ENCODE results near the gene GPR137. TPM values are rescaled to one million over a fixed set of nuclear protein-coding genes. Genes with fewer than 3 reads are reported as not detected.
A peak's percentile ranks its signal among the peaks of the same experiment; 100 is the strongest.

Gene GPR137
- total and polyA plus RNA-seq, 7 donors: 12.2 to 35.0 (median 17.4) TPM

- TF ChIP-seq POLR2A (IDR thresholded peaks at IDR 0.05): peak; percentile 87 to 94
- no peak for TF ChIP-seq EP300 (IDR thresholded peaks at IDR 0.05)
- TF ChIP-seq POLR2AphosphoS5 (IDR thresholded peaks at IDR 0.05): peak; percentile 93 to 97 (median 96)
- peak in 1 of 4 experiments; percentile 11 for TF ChIP-seq CTCF (IDR thresholded peaks at IDR 0.05)
These were observed 32.5 kb downstream of the GPR137 start, which contains the start of gene PRDX5 for GRCh38 chr11:64317961-64318765. Gene PRDX5 (plus strand): TSS chr11:64318121. CDS start chr11:64318216, 95 bp downstream.

GRCh38 chr11:64318766-64319761 lies 33.4 kb downstream of the GPR137 start:
- Histone ChIP-seq H3K27ac (peak overlapping the region; percentile 98 to 99 (median 98)), H3K4me3 (peak overlapping the region; percentile 83 to 98 (median 86)), H3K4me1 (peaks cover 0 to 24% (median 22%) of the 10 kb centered on the region in 4 donors), H3K36me3 (peaks cover 10 to 46% (median 17%) of the 10 kb centered on the region in 4 donors), H3K9me3 (no peaks in the 10 kb centered on the region), H3K27me3 (no peaks in the 10 kb centered on the region)
- intact Hi-C loops (cut with DNase I): loop anchor here (1.0 to 2.0 kb wide), 2 partner anchors 24 to 36 kb away; no protein-coding TSS in a partner anchor
- TF ChIP-seq CTCF (IDR thresholded peaks at IDR 0.05) (no peak), POLR2AphosphoS5 (IDR thresholded peaks at IDR 0.05) (no peak), POLR2A (IDR thresholded peaks at IDR 0.05) (no peak), EP300 (IDR thresholded peaks at IDR 0.05) (no peak)
- 6 to 22% methylated on average over 19 of the region's 19 CpGs for WGBS, 2 donors
- peak; percentile 74 for DNase-seq

More at GRCh38 chr11:64317961-64318765, 32.5 kb downstream of the GPR137 start, which contains the start of gene PRDX5:
- peak within 1 kb of the TSS; percentile 83 to 98 (median 86) for H3K4me3 ChIP-seq
- peaks cover 10 to 49% (median 17%) of the 10 kb centered on the region in 4 donors for H3K36me3 ChIP-seq
- no peaks in the 10 kb centered on the region for H3K9me3 ChIP-seq
- no peaks in the 10 kb centered on the region for H3K27me3 ChIP-seq
- intact Hi-C loops (cut with DNase I): loop anchor here (1.0 to 2.0 kb wide), 2 partner anchors 25 to 37 kb away; no protein-coding TSS in a partner anchor
- WGBS, 2 donors: 1% methylated on average over 61 of the region's 61 CpGs
- peak; percentile 99 for DNase-seq
- peaks cover 0 to 24% (median 22%) of the 10 kb centered on the region in 4 donors for H3K4me1 ChIP-seq
- H3K27ac ChIP-seq: peak within 1 kb of the TSS; percentile 98 to 99 (median 98)

DNA sequence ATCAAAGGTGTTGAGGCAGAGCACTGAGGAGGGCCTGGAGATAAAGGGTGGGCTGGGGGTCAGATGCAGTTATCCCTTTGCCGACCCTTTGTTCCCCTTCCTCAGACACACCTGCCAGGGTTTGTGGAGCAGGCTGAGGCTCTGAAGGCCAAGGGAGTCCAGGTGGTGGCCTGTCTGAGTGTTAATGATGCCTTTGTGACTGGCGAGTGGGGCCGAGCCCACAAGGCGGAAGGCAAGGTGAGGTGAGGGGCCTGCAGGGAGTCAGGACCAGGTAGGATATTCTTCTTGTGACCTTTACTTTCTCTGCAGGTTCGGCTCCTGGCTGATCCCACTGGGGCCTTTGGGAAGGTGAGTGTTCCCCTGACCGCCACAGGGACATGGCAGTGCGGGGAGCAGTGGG lies 34.9 kb downstream of the GPR137 start:
- peaks cover 0 to 24% (median 22%) of the 10 kb centered on the region in 4 donors for H3K4me1 ChIP-seq
- no peaks in the 10 kb centered on the region for H3K9me3 ChIP-seq
- intact Hi-C loops (cut with DNase I): no loop called here
- 25 to 72% methylated on average over 7 of the region's 7 CpGs for WGBS, 2 donors
- no peak for DNase-seq
- no peak overlapping the region for H3K4me3 ChIP-seq
- H3K27ac ChIP-seq: no peak overlapping the region
- TF ChIP-seq CTCF (IDR thresholded peaks at IDR 0.05) (no peak), EP300 (IDR thresholded peaks at IDR 0.05) (no peak), POLR2AphosphoS5 (IDR thresholded peaks at IDR 0.05) (no peak), POLR2A (IDR thresholded peaks at IDR 0.05) (no peak)
- H3K36me3 ChIP-seq: peaks cover 2 to 31% (median 7%) of the 10 kb centered on the region in 4 donors
- H3K27me3 ChIP-seq: no peaks in the 10 kb centered on the region

GRCh38 chr11:64321026-64321425 lies 35.4 kb downstream of the GPR137 start:
- H3K4me3 ChIP-seq: no peak overlapping the region
- H3K4me1 ChIP-seq: peaks cover 0 to 23% (median 21%) of the 10 kb centered on the region in 4 donors
- no peaks in the 10 kb centered on the region for H3K9me3 ChIP-seq
- no peak for DNase-seq
- no peak overlapping the region for H3K27ac ChIP-seq
- peaks cover 0 to 27% (median 3%) of the 10 kb centered on the region in 4 donors for H3K36me3 ChIP-seq
- no peak for TF ChIP-seq POLR2AphosphoS5 (IDR thresholded peaks at IDR 0.05)
- WGBS, 2 donors: 16 to 72% methylated on average over 5 of the region's 5 CpGs
- H3K27me3 ChIP-seq: no peaks in the 10 kb centered on the region
- intact Hi-C loops (cut with DNase I): no loop called here
